HG03097 (cell line): Measurements from ENCODE around the gene RNF222.
"Not testable (repeated sequence)": the region's sequence is repeated elsewhere in the genome, so short reads cannot be mapped to it uniquely, and the experiment has no call there.

ENCODE experiments used
- ATAC-seq: cut with Tn5 transposase; IDR thresholded peaks from one replicate; pipeline ENCODE4 v1.9.1; 2021; ENCODE audit not compliant: unreplicated experiment, low FRiP score

The RNF222 gene

GRCh38 chr17:8350339-8350738 is 47.3 kb downstream of the RNF222 start:
- no peak for ATAC-seq

GRCh38 chr17:8347001-8347400 is 50.6 kb downstream of the RNF222 start:
- ATAC-seq: not testable (repeated sequence)

GRCh38 chr17:8345951-8346665 is 51.5 kb downstream of the RNF222 start:
- no peak for ATAC-seq

- ATAC-seq: no peak
These were observed 52.5 kb downstream of the RNF222 start for GRCh38 chr17:8345052-8345690.

- ATAC-seq: no peak
These were observed 56.2 kb downstream of the RNF222 start for GRCh38 chr17:8341456-8341855.
